NB4 (cell line): ENCODE data around the gene INTS3.

ENCODE experiments used
- DNase-seq: peaks from one replicate; pipeline ENCODE4 v3.0.0; 2010; ENCODE audit warnings: low read depth
- H3K4me3 ChIP-seq: one replicate; pipeline ENCODE4 v1.5.1; 2011; ENCODE audit warnings: mild to moderate bottlenecking, low read depth, low read length, moderate library complexity
- CTCF ChIP-seq: IDR thresholded peaks from one replicate; pipeline ENCODE4 v1.5.1; 2012; ENCODE audit warnings: low read depth, low read length
- MAX ChIP-seq: IDR thresholded peaks from 2 replicates; pipeline ENCODE4 v1.6.1; 2011; ENCODE audit warnings: low read depth, low read length
- MYC ChIP-seq: IDR thresholded peaks from 2 replicates; pipeline ENCODE4 v1.6.1; 2011; ENCODE audit warnings: low read depth, low read length
- POLR2A ChIP-seq: IDR thresholded peaks from 2 replicates; pipeline ENCODE4 v1.6.1; 2011; ENCODE audit warnings: mild to moderate bottlenecking; ENCODE audit not compliant: insufficient read length; ENCODE audit errors: extremely low read depth

The INTS3 gene

GRCh38 chr1:153774026-153774595 lies 46.3 kb downstream of the INTS3 start:
- no peak for TF ChIP-seq CTCF
- no peak for TF ChIP-seq POLR2A
- no peak for TF ChIP-seq MAX
- no peak for TF ChIP-seq MYC
- no peak overlapping the region for H3K4me3 ChIP-seq
- DNase-seq: peak; percentile 72

GRCh38 chr1:153774780-153775457 lies 47.1 kb downstream of the INTS3 start, which contains the start of gene SLC27A3:
Gene SLC27A3 (plus strand): TSS chr1:153775407. CDS start chr1:153775498, 91 bp downstream.
- TF ChIP-seq MAX (no peak), CTCF (no peak), POLR2A (no peak), MYC (no peak)
- H3K4me3 ChIP-seq: peak within 1 kb of the TSS; percentile 67
- DNase-seq: no peak

- DNase-seq: peak; percentile 90
- TF ChIP-seq MAX: peak; percentile 7; the same call in 1 of the 2 replicates
- TF ChIP-seq POLR2A: peak; percentile 42
- no peak for TF ChIP-seq CTCF
- TF ChIP-seq MYC: peak; percentile 62
- peak overlapping the region; percentile 67 for H3K4me3 ChIP-seq
These were observed 47.8 kb downstream of the INTS3 start for GRCh38 chr1:153775458-153776327.

GRCh38 chr1:153776352-153776751 lies 48.5 kb downstream of the INTS3 start:
- peak overlapping the region; percentile 67 for H3K4me3 ChIP-seq
- no peak for TF ChIP-seq MAX
- DNase-seq: no peak

GRCh38 chr1:153776845-153777370 lies 49.1 kb downstream of the INTS3 start:
- no peak overlapping the region for H3K4me3 ChIP-seq
- no peak for TF ChIP-seq MYC
- TF ChIP-seq POLR2A: no peak
- no peak for TF ChIP-seq MAX
- TF ChIP-seq CTCF: no peak

GRCh38 chr1:153777648-153778047 lies 49.8 kb downstream of the INTS3 start:
- H3K4me3 ChIP-seq: no peak overlapping the region
- no peak for TF ChIP-seq MAX
- no peak for TF ChIP-seq POLR2A
- TF ChIP-seq CTCF: no peak
- TF ChIP-seq MYC: no peak

More at GRCh38 chr1:153776845-153777370, 49.1 kb downstream of the INTS3 start:
- no peak for DNase-seq

More at GRCh38 chr1:153777648-153778047, 49.8 kb downstream of the INTS3 start:
- no peak for DNase-seq
